ENCODE results near the gene ASXL1. TPM values are rescaled to one million over a fixed set of nuclear protein-coding genes. Genes with fewer than 3 reads are reported as not detected.
A peak's percentile ranks its signal among the peaks of the same experiment; 100 is the strongest.

Gene ASXL1
- total and polyA plus RNA-seq, 10 of the 15 experiments (the other 5 are each of a cell fraction or from before 2014, with no cell fraction given) = 11.0 to 87.6 (median 56.8) TPM

DNA sequence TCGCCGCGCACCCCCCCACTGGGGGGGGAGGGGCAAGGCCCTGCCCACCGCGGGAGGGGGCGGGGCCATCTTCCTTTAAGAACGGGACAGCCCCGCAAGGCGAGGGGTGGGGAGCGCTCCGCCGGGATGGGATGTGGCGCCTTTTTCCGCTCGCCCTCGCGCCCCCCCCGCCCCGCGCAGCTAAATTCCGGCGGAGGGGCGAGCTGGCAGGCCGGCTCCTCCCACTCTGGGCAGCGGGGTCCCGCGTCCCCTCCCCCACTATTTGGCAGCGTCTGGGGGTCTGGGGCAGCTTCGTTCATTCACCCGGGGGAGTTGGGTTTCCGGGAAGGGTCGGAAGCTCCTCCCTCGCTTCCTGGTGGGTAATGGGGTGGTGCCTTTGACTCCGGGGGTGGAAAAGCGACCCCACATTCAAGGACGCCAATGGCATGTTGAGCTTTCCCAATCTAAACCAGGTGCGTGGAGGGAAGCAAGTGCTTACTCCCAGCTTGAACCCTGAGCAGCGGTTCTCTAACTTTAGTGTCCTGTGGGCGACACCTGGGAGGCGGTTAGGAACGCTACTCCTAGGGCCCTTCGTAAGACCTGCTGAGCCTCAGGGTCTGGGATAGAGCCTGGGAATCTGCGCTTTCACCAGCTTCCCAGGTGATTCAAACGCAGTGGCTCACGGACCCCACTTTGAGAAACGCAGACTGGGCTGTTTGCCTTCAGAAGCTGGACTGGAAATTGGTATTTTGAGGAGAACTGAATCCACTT, 927 bp downstream of the ASXL1 start (continued):
- TF ChIP-seq HCFC1 (IDR thresholded peaks at IDR 0.05; ENCODE audit: low read length) = no peak
- no peak for TF ChIP-seq PRDM15 (CRISPR knock-in tag; IDR thresholded peaks at IDR 0.05)
- TF ChIP-seq CHD2 (IDR thresholded peaks at IDR 0.05; ENCODE audit: borderline replicate concordance, low read depth, low read length) = 0 out of 2 replicates have a peak, but pooled peaks have one; percentile 30
- no peak for TF ChIP-seq STAT3 (IDR thresholded peaks at IDR 0.05; ENCODE audit: low read depth, low read length)
- no peak for TF ChIP-seq RAD51 (IDR thresholded peaks at IDR 0.05)
- TF ChIP-seq RBBP5 (conservative IDR thresholded peaks at IDR 0.05) = no peak
- no peak for TF ChIP-seq SMAD1 (IDR thresholded peaks at IDR 0.05; ENCODE audit: low read depth, partially characterized antibody)
- TF ChIP-seq TAF1 (IDR thresholded peaks at IDR 0.05; ENCODE audit: borderline replicate concordance, low read depth, low read length) = no peak
- 0 out of 2 replicates have a peak, but pooled peaks have one; percentile 31 for TF ChIP-seq SMARCA5 (IDR thresholded peaks at IDR 0.05)
- TF ChIP-seq, protein P1, sequence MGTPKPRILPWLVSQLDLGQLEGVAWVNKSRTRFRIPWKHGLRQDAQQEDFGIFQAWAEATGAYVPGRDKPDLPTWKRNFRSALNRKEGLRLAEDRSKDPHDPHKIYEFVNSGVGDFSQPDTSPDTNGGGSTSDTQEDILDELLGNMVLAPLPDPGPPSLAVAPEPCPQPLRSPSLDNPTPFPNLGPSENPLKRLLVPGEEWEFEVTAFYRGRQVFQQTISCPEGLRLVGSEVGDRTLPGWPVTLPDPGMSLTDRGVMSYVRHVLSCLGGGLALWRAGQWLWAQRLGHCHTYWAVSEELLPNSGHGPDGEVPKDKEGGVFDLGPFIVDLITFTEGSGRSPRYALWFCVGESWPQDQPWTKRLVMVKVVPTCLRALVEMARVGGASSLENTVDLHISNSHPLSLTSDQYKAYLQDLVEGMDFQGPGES (IDR thresholded peaks at IDR 0.05) = no peak
- no peak for TF ChIP-seq ASH2L (IDR thresholded peaks at IDR 0.05; ENCODE audit: borderline replicate concordance, low read depth)
- TF ChIP-seq MEF2A (IDR thresholded peaks at IDR 0.05; ENCODE audit: insufficient read depth, low read depth, low read length) = no peak
- TF ChIP-seq CBX5 (IDR thresholded peaks at IDR 0.05; ENCODE audit: low read depth) = no peak
- TF ChIP-seq ZNF207 (IDR thresholded peaks at IDR 0.05; ENCODE audit: borderline replicate concordance) = 0 out of 2 replicates have a peak, but pooled peaks have one; percentile 35
- no peak for TF ChIP-seq SIX5 (IDR thresholded peaks at IDR 0.05; ENCODE audit: low read depth, low read length, severe bottlenecking)
- TF ChIP-seq ZBED1 (IDR thresholded peaks at IDR 0.05; ENCODE audit: borderline replicate concordance) = peak; percentile 30; the same call in 1 of the 2 replicates
- TF ChIP-seq IKZF1 (conservative IDR thresholded peaks at IDR 0.05) = peak; percentile 82
- TF ChIP-seq CHD4 (IDR thresholded peaks at IDR 0.05) = no peak
- no peak for TF ChIP-seq EZH2 (IDR thresholded peaks at IDR 0.05; ENCODE audit: borderline replicate concordance, control insufficient read depth, low read depth, low read length)
- TF ChIP-seq, protein P2, sequence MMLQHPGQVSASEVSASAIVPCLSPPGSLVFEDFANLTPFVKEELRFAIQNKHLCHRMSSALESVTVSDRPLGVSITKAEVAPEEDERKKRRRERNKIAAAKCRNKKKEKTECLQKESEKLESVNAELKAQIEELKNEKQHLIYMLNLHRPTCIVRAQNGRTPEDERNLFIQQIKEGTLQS (IDR thresholded peaks at IDR 0.05; ENCODE audit: borderline replicate concordance, extremely low read depth, low read depth, low read length) = no peak
- no peak for TF ChIP-seq MYB (IDR thresholded peaks at IDR 0.05; ENCODE audit: borderline replicate concordance, low read depth, low read length)
- peak; percentile 73; the same call in 1 of the 2 replicates for TF ChIP-seq NBN (IDR thresholded peaks at IDR 0.05)
- TF ChIP-seq TCF12 (IDR thresholded peaks at IDR 0.05; ENCODE audit: low read depth, low read length) = peak; percentile 32; the same call in 1 of the 2 replicates
- TF ChIP-seq, protein P3, sequence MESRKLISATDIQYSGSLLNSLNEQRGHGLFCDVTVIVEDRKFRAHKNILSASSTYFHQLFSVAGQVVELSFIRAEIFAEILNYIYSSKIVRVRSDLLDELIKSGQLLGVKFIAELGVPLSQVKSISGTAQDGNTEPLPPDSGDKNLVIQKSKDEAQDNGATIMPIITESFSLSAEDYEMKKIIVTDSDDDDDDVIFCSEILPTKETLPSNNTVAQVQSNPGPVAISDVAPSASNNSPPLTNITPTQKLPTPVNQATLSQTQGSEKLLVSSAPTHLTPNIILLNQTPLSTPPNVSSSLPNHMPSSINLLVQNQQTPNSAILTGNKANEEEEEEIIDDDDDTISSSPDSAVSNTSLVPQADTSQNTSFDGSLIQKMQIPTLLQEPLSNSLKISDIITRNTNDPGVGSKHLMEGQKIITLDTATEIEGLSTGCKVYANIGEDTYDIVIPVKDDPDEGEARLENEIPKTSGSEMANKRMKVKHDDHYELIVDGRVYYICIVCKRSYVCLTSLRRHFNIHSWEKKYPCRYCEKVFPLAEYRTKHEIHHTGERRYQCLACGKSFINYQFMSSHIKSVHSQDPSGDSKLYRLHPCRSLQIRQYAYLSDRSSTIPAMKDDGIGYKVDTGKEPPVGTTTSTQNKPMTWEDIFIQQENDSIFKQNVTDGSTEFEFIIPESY (IDR thresholded peaks at IDR 0.05) = no peak
- TF ChIP-seq TARDBP (IDR thresholded peaks at IDR 0.05; ENCODE audit: borderline replicate concordance) = no peak
